ENCODE data around the gene PLCB4. TPM values are rescaled to one million over a fixed set of nuclear protein-coding genes. Genes with fewer than 3 reads are reported as not detected.

Gene PLCB4
- total and polyA plus RNA-seq, 7 donors, result 9.7 to 21.0 (median 12.4) TPM

DNA sequence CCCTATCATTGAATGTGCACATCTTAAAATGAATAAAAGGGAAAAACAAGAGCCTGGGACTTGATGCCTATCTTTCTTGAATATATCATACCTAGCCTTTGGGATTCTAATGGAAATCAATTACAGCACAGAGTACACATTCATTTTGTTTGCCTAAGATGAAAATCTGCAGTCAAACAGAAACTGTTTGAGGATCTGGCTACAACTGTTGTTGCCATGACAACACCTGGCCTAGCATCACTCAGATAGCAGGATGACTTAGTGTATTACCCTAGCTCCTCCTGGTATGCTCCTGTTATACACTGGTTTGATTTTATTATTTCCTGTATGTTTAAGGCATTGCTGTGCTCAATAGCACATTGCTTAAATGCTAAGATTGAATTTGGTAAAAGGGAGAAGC is 374.0 kb downstream of the PLCB4 start:
- Histone ChIP-seq H3K9me3 (no peaks in the 10 kb centered on the region), H3K27ac (no peak overlapping the region), H3K4me3 (no peak overlapping the region), H3K4me1 (no peaks in the 10 kb centered on the region), H3K36me3 (peaks cover 0 to 44% (median 4%) of the 10 kb centered on the region in 4 donors), H3K27me3 (no peaks in the 10 kb centered on the region)
- TF ChIP-seq, protein P1, sequence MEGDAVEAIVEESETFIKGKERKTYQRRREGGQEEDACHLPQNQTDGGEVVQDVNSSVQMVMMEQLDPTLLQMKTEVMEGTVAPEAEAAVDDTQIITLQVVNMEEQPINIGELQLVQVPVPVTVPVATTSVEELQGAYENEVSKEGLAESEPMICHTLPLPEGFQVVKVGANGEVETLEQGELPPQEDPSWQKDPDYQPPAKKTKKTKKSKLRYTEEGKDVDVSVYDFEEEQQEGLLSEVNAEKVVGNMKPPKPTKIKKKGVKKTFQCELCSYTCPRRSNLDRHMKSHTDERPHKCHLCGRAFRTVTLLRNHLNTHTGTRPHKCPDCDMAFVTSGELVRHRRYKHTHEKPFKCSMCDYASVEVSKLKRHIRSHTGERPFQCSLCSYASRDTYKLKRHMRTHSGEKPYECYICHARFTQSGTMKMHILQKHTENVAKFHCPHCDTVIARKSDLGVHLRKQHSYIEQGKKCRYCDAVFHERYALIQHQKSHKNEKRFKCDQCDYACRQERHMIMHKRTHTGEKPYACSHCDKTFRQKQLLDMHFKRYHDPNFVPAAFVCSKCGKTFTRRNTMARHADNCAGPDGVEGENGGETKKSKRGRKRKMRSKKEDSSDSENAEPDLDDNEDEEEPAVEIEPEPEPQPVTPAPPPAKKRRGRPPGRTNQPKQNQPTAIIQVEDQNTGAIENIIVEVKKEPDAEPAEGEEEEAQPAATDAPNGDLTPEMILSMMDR (IDR thresholded peaks at IDR 0.05), result no peak
- TF ChIP-seq POLR2AphosphoS5 (IDR thresholded peaks at IDR 0.05), result no peak
- no peak for TF ChIP-seq EP300 (IDR thresholded peaks at IDR 0.05)
- no peak for TF ChIP-seq POLR2A (IDR thresholded peaks at IDR 0.05)
- intact Hi-C loops (cut with DNase I), result no loop called here
- DNase-seq, result no peak

- no peaks in the 10 kb centered on the region for H3K27me3 ChIP-seq
- no peak overlapping the region for H3K4me3 ChIP-seq
- peaks cover 0 to 32% (median 0%) of the 10 kb centered on the region in 4 donors for H3K36me3 ChIP-seq
- DNase-seq, result no peak
- no peaks in the 10 kb centered on the region for H3K4me1 ChIP-seq
- intact Hi-C loops (cut with DNase I), result no loop called here
- no peaks in the 10 kb centered on the region for H3K9me3 ChIP-seq
- 46 to 77% methylated on average over 2 of the region's 2 CpGs for WGBS, 2 donors
- TF ChIP-seq POLR2AphosphoS5 (IDR thresholded peaks at IDR 0.05) (no peak), POLR2A (IDR thresholded peaks at IDR 0.05) (no peak), EP300 (IDR thresholded peaks at IDR 0.05) (no peak)
- TF ChIP-seq, protein P1 (IDR thresholded peaks at IDR 0.05), result no peak
- no peak overlapping the region for H3K27ac ChIP-seq
Measured at GRCh38 chr20:9444921-9445320, 376.0 kb downstream of the PLCB4 start.

DNA sequence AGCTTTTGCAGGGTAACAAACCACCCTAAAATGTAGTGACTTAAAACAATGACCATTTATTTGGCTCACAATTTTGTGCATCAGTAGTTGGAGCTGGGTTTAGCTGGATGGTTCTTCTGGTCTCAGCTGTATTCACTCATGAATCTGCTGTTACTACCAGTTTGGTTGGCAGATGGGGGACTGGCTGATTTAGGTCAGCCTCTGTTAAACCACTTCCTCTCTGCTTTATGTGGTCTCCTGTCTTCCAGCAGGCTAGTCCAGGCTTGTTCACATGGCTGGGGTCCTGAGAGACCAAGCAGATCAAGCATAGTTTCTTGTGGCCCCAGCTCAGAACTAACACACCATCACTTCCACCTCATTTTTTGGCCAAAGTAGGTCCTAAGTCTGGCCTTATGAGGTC is 378.3 kb downstream of the PLCB4 start:
- intact Hi-C loops (cut with DNase I), result no loop called here
- H3K9me3 ChIP-seq, result no peaks in the 10 kb centered on the region
- no peaks in the 10 kb centered on the region for H3K27me3 ChIP-seq
- TF ChIP-seq, protein P1 (IDR thresholded peaks at IDR 0.05), result no peak
- TF ChIP-seq EP300 (IDR thresholded peaks at IDR 0.05), result no peak
- no peak for TF ChIP-seq POLR2AphosphoS5 (IDR thresholded peaks at IDR 0.05)
- TF ChIP-seq POLR2A (IDR thresholded peaks at IDR 0.05), result no peak
- H3K4me1 ChIP-seq, result no peaks in the 10 kb centered on the region
- DNase-seq, result no peak
- H3K36me3 ChIP-seq, result peaks cover 0 to 32% (median 0%) of the 10 kb centered on the region in 4 donors
- no peak overlapping the region for H3K4me3 ChIP-seq
- H3K27ac ChIP-seq, result no peak overlapping the region

DNA sequence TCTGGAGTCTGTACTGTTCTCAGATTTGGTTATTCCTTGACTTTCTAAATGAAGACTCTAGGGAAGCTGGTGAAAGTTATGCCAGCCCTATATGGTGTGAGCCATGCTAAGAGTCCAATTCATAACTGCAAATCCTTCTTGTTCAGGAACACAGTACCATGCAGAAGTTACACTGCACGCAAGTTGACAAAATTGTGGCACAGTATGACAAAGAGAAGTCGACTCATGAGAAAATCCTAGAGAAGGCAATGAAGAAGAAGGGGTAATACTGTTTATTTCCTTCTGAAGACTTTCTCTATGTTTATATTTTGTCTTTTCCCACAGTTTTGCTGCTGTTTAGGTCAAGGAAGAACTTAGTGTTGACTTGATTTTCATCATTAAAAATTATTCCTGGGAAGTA is 384.3 kb downstream of the PLCB4 start:
- Histone ChIP-seq H3K4me3 (no peak overlapping the region), H3K9me3 (no peaks in the 10 kb centered on the region), H3K36me3 (peaks cover 0 to 15% (median 0%) of the 10 kb centered on the region in 4 donors), H3K27ac (no peak overlapping the region), H3K4me1 (no peaks in the 10 kb centered on the region), H3K27me3 (no peaks in the 10 kb centered on the region)
- no peak for DNase-seq
- TF ChIP-seq EP300 (IDR thresholded peaks at IDR 0.05) (no peak), POLR2AphosphoS5 (IDR thresholded peaks at IDR 0.05) (no peak), POLR2A (IDR thresholded peaks at IDR 0.05) (no peak)
- TF ChIP-seq, protein P1 (IDR thresholded peaks at IDR 0.05), result no peak
- intact Hi-C loops (cut with DNase I), result no loop called here
- 91 to 94% methylated on average over 2 of the region's 2 CpGs for WGBS, 2 donors

DNA sequence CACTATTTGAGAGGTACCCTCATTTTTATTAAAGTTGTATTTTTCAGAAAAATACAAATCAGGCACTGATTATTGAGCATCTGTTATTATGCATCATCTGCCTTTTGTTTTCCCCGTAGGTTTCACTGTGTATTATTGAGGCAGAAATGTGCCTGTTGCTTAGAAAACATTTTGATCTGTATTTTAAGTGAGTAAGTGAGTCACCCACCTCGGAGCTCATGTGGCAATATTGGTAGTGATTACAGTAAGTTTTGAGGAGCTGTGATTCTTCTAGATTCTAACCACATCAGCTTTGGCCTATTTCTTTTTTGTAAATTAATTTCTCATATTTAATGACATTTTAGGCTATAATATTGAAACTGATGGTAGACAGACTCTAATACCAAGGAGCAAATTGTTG is 385.9 kb downstream of the PLCB4 start:
- Histone ChIP-seq H3K36me3 (peaks cover 0 to 24% (median 0%) of the 10 kb centered on the region in 4 donors), H3K27ac (no peak overlapping the region), H3K4me3 (no peak overlapping the region), H3K9me3 (no peaks in the 10 kb centered on the region), H3K27me3 (no peaks in the 10 kb centered on the region), H3K4me1 (no peaks in the 10 kb centered on the region)
- 83 to 86% methylated on average over 2 of the region's 2 CpGs for WGBS, 2 donors
- no peak for DNase-seq
- no peak for TF ChIP-seq POLR2AphosphoS5 (IDR thresholded peaks at IDR 0.05)
- TF ChIP-seq, protein P1 (IDR thresholded peaks at IDR 0.05), result no peak
- intact Hi-C loops (cut with DNase I), result no loop called here
